K562 (cell line): ENCODE data around the gene ARHGAP31. TPM values are rescaled to one million over a fixed set of nuclear protein-coding genes. Genes with fewer than 3 reads are reported as not detected.

Experiments
- ARID3B ChIP-seq: fragments of 250-450 bp; sonication (Bioruptor Pico); IDR thresholded peaks from 2 replicates; pipeline ENCODE4 v1.4.0; 2020; ENCODE audit warnings: borderline replicate concordance
- CXXC5 ChIP-seq: fragments of 250-450 bp; sonication (Bioruptor Pico); IDR thresholded peaks from 2 replicates; pipeline ENCODE4 v1.8.0; 2022; ENCODE audit warnings: inconsistent platforms, mild to moderate bottlenecking, moderate library complexity
- E2F3 ChIP-seq: fragments of 250-450 bp; sonication (Bioruptor Pico); IDR thresholded peaks from 2 replicates; pipeline ENCODE4 v1.4.0; 2020; ENCODE audit warnings: mild to moderate bottlenecking
- EGR1 ChIP-seq: fragments of 450-650 bp; conservative IDR thresholded peaks from 2 replicates; pipeline ENCODE4 v1.6.1; 2017; ENCODE audit warnings: mild to moderate bottlenecking
- FOXA1 ChIP-seq: fragments of 450-650 bp; IDR thresholded peaks from 2 replicates; pipeline ENCODE4 v1.6.1; 2016; ENCODE audit warnings: mild to moderate bottlenecking, borderline replicate concordance
- GATAD2A ChIP-seq: fragments of 450-650 bp; IDR thresholded peaks from 2 replicates; pipeline ENCODE4 v1.6.1; 2017
- HOXB6 ChIP-seq: fragments of 250-450 bp; sonication (Bioruptor Pico); IDR thresholded peaks from 2 replicates; pipeline ENCODE4 v1.5.1; 2022; ENCODE audit warnings: mild to moderate bottlenecking, borderline replicate concordance
- IRF2 ChIP-seq: sonication (generic); formaldehyde crosslinking; IDR thresholded peaks from 2 replicates; pipeline ENCODE4 v1.8.1; 2022; ENCODE audit warnings: mild to moderate bottlenecking, missing genetic modification reagents
- MYBL2 ChIP-seq, 2 experiments: fragments of 450-650 bp in 1 of 2; sonication (generic) in 1 of 2; formaldehyde crosslinking in 1 of 2; IDR thresholded peaks; 2 replicates each; pipeline versions ENCODE4 v1.6.1 to v1.8.1; 2017 to 2022; ENCODE audit warnings: borderline replicate concordance in 1 of 2, inconsistent platforms in 1 of 2, low read depth in 1 of 2, mild to moderate bottlenecking in 1 of 2, missing genetic modification reagents in 1 of 2, moderate library complexity in 1 of 2
- NRF1 ChIP-seq, 2 experiments: fragments of 450-650 bp; IDR thresholded peaks in 1 of 2; conservative IDR thresholded peaks in 1 of 2; 2 replicates each; pipeline ENCODE4 v1.6.1; 2014; ENCODE audit warnings: mild to moderate bottlenecking in 2 of 2
- POLR2AphosphoS2 ChIP-seq: IDR thresholded peaks from 2 replicates; pipeline ENCODE4 v1.6.1; 2012; ENCODE audit warnings: low read length, improper control_type of control experiment
- SMC3 ChIP-seq: conservative IDR thresholded peaks from 2 replicates; pipeline ENCODE4 v1.6.1; 2011; ENCODE audit warnings: low read depth, low read length, improper control_type of control experiment; ENCODE audit not compliant: insufficient read depth
- UBTF ChIP-seq, 2 experiments: IDR thresholded peaks; 2 replicates each; pipeline ENCODE4 v1.6.1; 2012; ENCODE audit warnings: improper control_type of control experiment in 2 of 2, low read depth in 2 of 2, low read length in 2 of 2, borderline replicate concordance in 1 of 2
- ZBTB7A ChIP-seq: IDR thresholded peaks from 2 replicates; pipeline ENCODE4 v1.6.1; 2011; ENCODE audit warnings: low read depth, mild to moderate bottlenecking, low read length, moderate library complexity, borderline replicate concordance; ENCODE audit not compliant: control insufficient read depth
- ZNF280B ChIP-seq: fragments of 250-450 bp; sonication (Bioruptor Pico); IDR thresholded peaks from 2 replicates; pipeline ENCODE4 v1.5.1; 2021; ENCODE audit warnings: mild to moderate bottlenecking
- ZNF347 ChIP-seq: fragments of 450-650 bp; formaldehyde crosslinking; IDR thresholded peaks from 2 replicates; pipeline ENCODE4 v1.4.0; 2020; ENCODE audit warnings: low read depth, mild to moderate bottlenecking, moderate library complexity
- ZNF717 ChIP-seq: fragments of 250-450 bp; sonication (Bioruptor Pico); IDR thresholded peaks from 2 replicates; pipeline ENCODE4 v1.5.0; 2021
- polyA plus RNA-seq, 8 experiments: library from polyadenylated mRNA; depleted of rRNA in 4 of 8; stranded (reverse) in 5 of 8; unstranded in 3 of 8; fragments of >200 nt; fragmentation: Nextera tagmentation in 2 of 8; fragmentation: Illumina TruSeq in 1 of 8; extraction: Ambion mirVana in 2 of 8; extraction: Trizol in 1 of 8; gene quantifications; 2 replicates each; pipeline versions ENCODE4 v1.2.1 to v1.2.3, GENCODE V29; 2011 to 2014; ENCODE audit warnings: inconsistent platforms in 1 of 8, missing spikeins in 1 of 8
- total RNA-seq, 7 experiments: library from RNA; depleted of rRNA in 6 of 7; stranded (reverse); fragments of >200 nt in 6 of 7; fragmentation: Illumina TruSeq in 2 of 7; extraction: Trizol in 2 of 7; gene quantifications; 2 replicates each; pipeline versions ENCODE4 v1.2.1 to v1.2.3, GENCODE V29; 2011 to 2021; ENCODE audit warnings: low replicate concordance in 1 of 7

The ARHGAP31 gene
- total and polyA plus RNA-seq, 9 of the 15 experiments (the other 6 are each of a cell fraction or from before 2014, with no cell fraction given) = under 0.01 to 0.13 (median 0.06) TPM; not detected in 5

- TF ChIP-seq MYBL2 (IDR thresholded peaks at IDR 0.05; ENCODE audit: low read depth) (no peak), MYBL2 (CRISPR knock-in tag; IDR thresholded peaks at IDR 0.05; ENCODE audit: borderline replicate concordance) (no peak), UBTF (IDR thresholded peaks at IDR 0.05; ENCODE audit: borderline replicate concordance in 1 of 2, low read depth in 2 of 2, low read length in 2 of 2) (0 out of 4 replicates have a peak, but pooled peaks of 1 of the 2 experiments have one; percentile 48), ZNF717 (CRISPR knock-in tag) (no peak), ARID3B (no peak), IRF2 (CRISPR knock-in tag) (no peak), SMC3 (no peak), FOXA1 (no peak), ZBTB7A (0 out of 2 replicates have a peak, but pooled peaks have one; percentile 17), POLR2AphosphoS2 (no peak), E2F3 (CRISPR knock-in tag) (no peak), ZNF280B (CRISPR knock-in tag) (no peak), NRF1 (conservative IDR thresholded peaks at IDR 0.05 in 1 of 2, IDR thresholded peaks at IDR 0.05 in 1 of 2) (peak; percentile 24 to 30; a peak in 2 of 4 replicates), GATAD2A (no peak), CXXC5 (CRISPR knock-in tag) (peak; percentile 38; the same call in 1 of the 2 replicates), ZNF347 (CRISPR knock-in tag) (no peak), HOXB6 (CRISPR knock-in tag) (no peak), EGR1 (peak; percentile 23; the same call in 1 of the 2 replicates)
These were observed at the start of gene ARHGAP31 (continued) for GRCh38 chr3:119293871-119294695.
